H1 (cell line): ENCODE data around the gene NLRC5. TPM values are rescaled to one million over a fixed set of nuclear protein-coding genes. Genes with fewer than 3 reads are reported as not detected.

ENCODE experiments used
- CTCF ChIA-PET: fragments of 300-600 bp; sonication (Branson Sonifier 250); formaldehyde crosslinking; loops from one replicate; lab custom pipeline; 2021; ENCODE audit not compliant: partially characterized antibody; lab: Charles Lee
- POLR2A ChIA-PET: fragments of 300-600 bp; sonication (Branson Sonifier 250); formaldehyde crosslinking; loops from one replicate; lab custom pipeline; 2021; ENCODE audit warnings: inconsistent platforms; ENCODE audit not compliant: partially characterized antibody; lab: Charles Lee
- DNase-seq, 2 experiments: peaks; one replicate each; pipeline versions ENCODE4 v3.0.0 to v3.0.0-alpha.2; 2010 to 2022; ENCODE audit warnings: low spot score in 2 of 2, low read depth in 1 of 2, mixed read lengths in 1 of 2
- FAIRE-seq: peaks from 2 replicates; lab custom pipeline; 2011; peaks lifted over from hg19 to GRCh38; lab: Jason Lieb, UNC
- H2AFZ ChIP-seq: 2 replicates; pipeline ENCODE4 v1.8.1; 2012; ENCODE audit warnings: low read length, inconsistent platforms
- H2AK5ac ChIP-seq: 2 replicates; pipeline ENCODE4 v1.6.1; 2013; ENCODE audit warnings: low read depth, low read length
- H2BK120ac ChIP-seq: replicated peaks from 2 replicates; pipeline ENCODE3; 2013; ENCODE audit warnings: low read depth, low read length, inconsistent platforms
- H2BK12ac ChIP-seq: 2 replicates; pipeline ENCODE4 v1.6.1; 2013; ENCODE audit warnings: low read depth, low read length
- H2BK15ac ChIP-seq: 2 replicates; pipeline ENCODE4 v1.6.1; 2013; ENCODE audit warnings: low read length
- H2BK20ac ChIP-seq: 2 replicates; pipeline ENCODE4 v1.6.1; 2013; ENCODE audit warnings: low read length
- H2BK5ac ChIP-seq: 2 replicates; pipeline ENCODE4 v1.6.1; 2013; ENCODE audit warnings: low read depth, low read length
- H3K14ac ChIP-seq: 2 replicates; pipeline ENCODE4 v1.6.1; 2013; ENCODE audit warnings: inconsistent platforms; ENCODE audit not compliant: insufficient read length
- H3K18ac ChIP-seq: 2 replicates; pipeline ENCODE4 v1.6.1; 2013; ENCODE audit warnings: low read length; ENCODE audit errors: extremely low read depth
- H3K23ac ChIP-seq: 2 replicates; pipeline ENCODE4 v1.6.1; 2013; ENCODE audit warnings: inconsistent platforms; ENCODE audit not compliant: insufficient read length
- H3K23me2 ChIP-seq: 2 replicates; pipeline ENCODE4 v1.6.1; 2013; ENCODE audit warnings: low read depth, low read length
- H3K27ac ChIP-seq: 2 replicates; pipeline ENCODE4 v1.6.1; 2011; ENCODE audit warnings: low read depth, low read length, inconsistent platforms
- H3K27me3 ChIP-seq, 4 experiments: replicated peaks in 1 of 4; 1 replicate in 1 of 4; 2 replicates in 3 of 4; pipeline versions ENCODE4 v1.6.1 to v1.8.1; 2011 to 2013; ENCODE audit warnings: low read length in 3 of 4, mild to moderate bottlenecking in 3 of 4, inconsistent platforms in 2 of 4, mixed read lengths in 2 of 4, moderate library complexity in 1 of 4; ENCODE audit not compliant: control insufficient read depth in 3 of 4, insufficient read depth in 3 of 4; ENCODE audit errors: extremely low read depth in 1 of 4
- H3K36me3 ChIP-seq, 4 experiments: 2 replicates each; pipeline versions ENCODE4 v1.6.1 to v1.8.1; 2011 to 2013; ENCODE audit warnings: mild to moderate bottlenecking in 4 of 4, low read length in 3 of 4, moderate library complexity in 2 of 4, control low read depth in 1 of 4, inconsistent platforms in 1 of 4; ENCODE audit not compliant: insufficient read depth in 4 of 4, control insufficient read depth in 2 of 4
- H3K4ac ChIP-seq: replicated peaks from 2 replicates; pipeline ENCODE3; 2013; ENCODE audit warnings: low read length, low read depth, mixed read lengths, inconsistent platforms; ENCODE audit not compliant: insufficient read length
- H3K4me1 ChIP-seq, 4 experiments: replicated peaks in 1 of 4; 1 replicate in 1 of 4; 2 replicates in 3 of 4; pipeline versions ENCODE4 v1.6.1 to v1.8.1; 2011 to 2013; ENCODE audit warnings: low read length in 3 of 4, inconsistent platforms in 2 of 4, mixed read lengths in 1 of 4; ENCODE audit not compliant: insufficient read depth in 4 of 4, control insufficient read depth in 3 of 4
- H3K4me2 ChIP-seq, 2 experiments: 2 replicates each; pipeline versions ENCODE4 v1.6.1 to v1.8.1; 2011 to 2013; ENCODE audit warnings: low read depth in 2 of 2, low read length in 2 of 2, control low read depth in 1 of 2, inconsistent platforms in 1 of 2, mild to moderate bottlenecking in 1 of 2; ENCODE audit not compliant: insufficient read depth in 1 of 2
- H3K4me3 ChIP-seq, 4 experiments: fragments of 200-600, 300-600 bp in 1 of 4; sonication (generic), shearing (Covaris generic), sonication (Bioruptor Twin) in 1 of 4; 2 replicates each; pipeline versions ENCODE4 v1.5.1 to v1.8.1; 2011 to 2016; ENCODE audit warnings: low read length in 4 of 4, low read depth in 3 of 4, control low read depth in 2 of 4, inconsistent platforms in 2 of 4, mild to moderate bottlenecking in 2 of 4, mixed read lengths in 1 of 4, moderate library complexity in 1 of 4; ENCODE audit not compliant: insufficient read depth in 2 of 4; ENCODE audit errors: extremely low read depth in 1 of 4
- H3K56ac ChIP-seq: replicated peaks from 2 replicates; pipeline ENCODE3; 2013; ENCODE audit warnings: low read depth, mild to moderate bottlenecking, mixed read lengths, low read length, inconsistent platforms; ENCODE audit not compliant: insufficient read length
- H3K79me1 ChIP-seq: 2 replicates; pipeline ENCODE4 v1.6.1; 2013; ENCODE audit warnings: low read depth, low read length, control low read depth
- H3K79me2 ChIP-seq, 2 experiments: 2 replicates each; pipeline versions ENCODE4 v1.6.1 to v1.8.1; 2012 to 2013; ENCODE audit warnings: low read length in 2 of 2, mild to moderate bottlenecking in 2 of 2, inconsistent platforms in 1 of 2; ENCODE audit not compliant: insufficient read depth in 2 of 2, control insufficient read depth in 1 of 2
- H3K9ac ChIP-seq, 4 experiments: replicated peaks in 1 of 4; 1 replicate in 1 of 4; 2 replicates in 3 of 4; pipeline versions ENCODE4 v1.6.1 to v1.8.1; 2011 to 2013; ENCODE audit warnings: low read depth in 3 of 4, low read length in 3 of 4, control low read depth in 2 of 4, mild to moderate bottlenecking in 2 of 4, moderate library complexity in 2 of 4, inconsistent platforms in 1 of 4; ENCODE audit errors: extremely low read depth in 1 of 4
- H3K9me3 ChIP-seq, 2 experiments: 2 replicates each; pipeline versions ENCODE4 v1.6.1 to v1.8.1; 2012 to 2013; ENCODE audit warnings: mild to moderate bottlenecking in 2 of 2, moderate library complexity in 2 of 2, control low read depth in 1 of 2, inconsistent platforms in 1 of 2, low read depth in 1 of 2, low read length in 1 of 2, mixed read lengths in 1 of 2; ENCODE audit not compliant: insufficient read depth in 2 of 2
- H4K20me1 ChIP-seq, 2 experiments: replicated peaks in 1 of 2; 2 replicates each; pipeline versions ENCODE3 to v1.8.1; 2011 to 2013; ENCODE audit warnings: inconsistent platforms in 2 of 2, low read length in 2 of 2, mild to moderate bottlenecking in 1 of 2; ENCODE audit not compliant: insufficient read depth in 2 of 2, control insufficient read depth in 1 of 2
- H4K5ac ChIP-seq: 2 replicates; pipeline ENCODE4 v1.6.1; 2013; ENCODE audit warnings: low read length, low read depth, mixed read lengths, inconsistent platforms; ENCODE audit not compliant: insufficient read length
- H4K8ac ChIP-seq: 2 replicates; pipeline ENCODE4 v1.8.0; 2013; ENCODE audit warnings: mild to moderate bottlenecking, moderate library complexity, low read length, inconsistent platforms; ENCODE audit not compliant: insufficient read depth; ENCODE audit errors: extremely low read depth
- H4K91ac ChIP-seq: replicated peaks from 2 replicates; pipeline ENCODE3; 2013; ENCODE audit warnings: low read length, mixed read lengths, inconsistent platforms; ENCODE audit not compliant: insufficient read length
- CHD1 ChIP-seq: IDR thresholded peaks from 2 replicates; pipeline ENCODE4 v1.6.1; 2012; ENCODE audit warnings: low read depth, low read length, improper control_type of control experiment
- SAP30 ChIP-seq: fragments of 300-600 bp; sonication (generic); IDR thresholded peaks from 2 replicates; pipeline ENCODE4 v1.7.1; 2012; ENCODE audit warnings: low read length, moderate library complexity, mild to moderate bottlenecking, inconsistent platforms; ENCODE audit not compliant: insufficient read depth, insufficient replicate concordance
- WGBS, 2 experiments: shearing (Covaris generic) in 1 of 2; methylation state at CpG; one replicate each; pipeline versions ENCODE4 v1.1.6 to v1.1.7; 2013 to 2015; ENCODE audit warnings: low lambda C conversion rate in 2 of 2, mixed read lengths in 2 of 2, inconsistent platforms in 1 of 2, low coverage in 1 of 2, missing lambda C conversion rate in 1 of 2; ENCODE audit not compliant: insufficient replicate concordance in 2 of 2, insufficient coverage in 1 of 2, insufficient read length in 1 of 2; ENCODE audit errors: extremely low coverage in 1 of 2, missing lambda C conversion rate in 1 of 2; 5-methylcytosine and 5-hydroxymethylcytosine counted together
- polyA plus RNA-seq, 7 experiments: library from polyadenylated mRNA; depleted of rRNA in 3 of 7; stranded (reverse) in 5 of 7; unstranded in 2 of 7; fragments of >200 nt in 5 of 7; fragments of 200-250 nt in 2 of 7; gene quantifications; 1 replicate in 5 of 7; 2 replicates in 1 of 7; 4 replicates in 1 of 7; pipeline versions ENCODE4 v1.2.1 to v1.2.3, GENCODE V29; 2011 to 2013; ENCODE audit warnings: missing spikeins in 2 of 7, mixed read lengths in 2 of 7
- total RNA-seq: library from RNA; stranded (reverse); fragmentation: NEBNext Ultra II Directional; extraction: Animal tissue kit (Norgen Biotek cat#: 25700); gene quantifications from 2 replicates; pipeline ENCODE4 v1.2.1, GENCODE V29; 2021

NLRC5 gene
- total and polyA plus RNA-seq, 2 of the 8 experiments (the other 6 are each of a cell fraction or from before 2014, with no cell fraction given), result 2.2 to 3.2 TPM

GRCh38 chr16:57013902-57014301, 24.5 kb downstream of the NLRC5 start:
- CTCF ChIA-PET, result interaction anchor here (5.3 kb wide), 1 partner anchor 50 kb away, joined by 38 read pairs; the partner anchor contains the start of gene CETP
- no peak overlapping the region for H3K27ac ChIP-seq
- H3K23ac ChIP-seq, result no peak overlapping the region
- H3K9ac ChIP-seq, result no peak overlapping the region
- H2BK120ac ChIP-seq, result no peak overlapping the region
- H4K20me1 ChIP-seq, result no peaks in the 10 kb centered on the region
- H3K4ac ChIP-seq, result no peak overlapping the region
- H3K18ac ChIP-seq, result no peak overlapping the region
- TF ChIP-seq CHD1, result no peak
- no peak for TF ChIP-seq SAP30
- TF ChIP-seq, all 59 proteins: peak for 0
- H3K14ac ChIP-seq, result no peak overlapping the region
- peaks cover 0 to 2% (median 0%) of the 10 kb centered on the region in 4 experiments; a peak in 1 of 7 replicates for H3K4me1 ChIP-seq
- FAIRE-seq (no peak), DNase-seq (no peak)
- H2AFZ ChIP-seq, result no peak overlapping the region
- no peak overlapping the region for H2BK5ac ChIP-seq
- no peak overlapping the region for H2BK12ac ChIP-seq
- POLR2A ChIA-PET, result interaction anchor here (0.9 kb wide), 1 partner anchor 10 kb away, joined by 3 read pairs; no protein-coding TSS in a partner anchor
- H2BK20ac ChIP-seq, result no peak overlapping the region
- H4K5ac ChIP-seq, result no peak overlapping the region
- H3K36me3 ChIP-seq, result no peaks in the 10 kb centered on the region
- H3K27me3 ChIP-seq, result no peaks in the 10 kb centered on the region
- H2AK5ac ChIP-seq, result no peak overlapping the region
- H3K9me3 ChIP-seq, result no peaks in the 10 kb centered on the region
- WGBS, 2 experiments, result 87% methylated on average over 2 of the region's 2 CpGs; no CpG with 5 or more reads in 1 of the 2 experiments
- no peaks in the 10 kb centered on the region for H3K79me2 ChIP-seq
- H4K8ac ChIP-seq, result no peak overlapping the region
- H4K91ac ChIP-seq, result no peak overlapping the region
- no peak overlapping the region for H2BK15ac ChIP-seq
- H3K23me2 ChIP-seq, result no peaks in the 10 kb centered on the region
- H3K4me3 ChIP-seq, result no peak overlapping the region
- no peak overlapping the region for H3K4me2 ChIP-seq
- no peaks in the 10 kb centered on the region for H3K79me1 ChIP-seq
- H3K56ac ChIP-seq, result no peak overlapping the region
